HepG2 (cell line): ENCODE measurements around the gene NAPG. TPM values are rescaled to one million over a fixed set of nuclear protein-coding genes. Genes with fewer than 3 reads are reported as not detected.

Experiments
- CBX5 ChIP-seq: sonication (generic); formaldehyde crosslinking; IDR thresholded peaks from 2 replicates; pipeline ENCODE4 v1.4.0; 2020; ENCODE audit warnings: missing genetic modification reagents, borderline replicate concordance
- CCDC6 ChIP-seq: sonication (generic); formaldehyde crosslinking; IDR thresholded peaks from 2 replicates; pipeline ENCODE4 v1.8.1; 2022; ENCODE audit warnings: mild to moderate bottlenecking, missing genetic modification reagents, moderate library complexity
- CSRNP2 ChIP-seq: sonication (generic); formaldehyde crosslinking; conservative IDR thresholded peaks from 2 replicates; pipeline ENCODE4 v1.8.0; 2022; ENCODE audit warnings: low read depth, missing genetic modification reagents
- KMT2A ChIP-seq: sonication (generic); formaldehyde crosslinking; IDR thresholded peaks from 2 replicates; pipeline ENCODE4 v1.4.0; 2020; ENCODE audit warnings: missing genetic modification reagents
- LCORL ChIP-seq, 2 experiments: fragments of 450-650 bp in 1 of 2; sonication (generic) in 1 of 2; formaldehyde crosslinking in 1 of 2; IDR thresholded peaks; 2 replicates each; pipeline versions ENCODE4 v1.5.0 to v1.6.1; 2017 to 2020; ENCODE audit warnings: antibody characterized with exemption in 1 of 2, missing genetic modification reagents in 1 of 2
- MEIS2 ChIP-seq: sonication (generic); formaldehyde crosslinking; IDR thresholded peaks from 2 replicates; pipeline ENCODE4 v1.9.0; 2021; ENCODE audit warnings: mild to moderate bottlenecking, missing genetic modification reagents
- MTF2 ChIP-seq: sonication (generic); formaldehyde crosslinking; IDR thresholded peaks from 2 replicates; pipeline ENCODE4 v1.5.0; 2020; ENCODE audit warnings: missing genetic modification reagents, borderline replicate concordance
- NBN ChIP-seq: fragments of 450-650 bp; conservative IDR thresholded peaks from 2 replicates; pipeline ENCODE4 v1.6.1; 2017
- NCOA5 ChIP-seq: sonication (generic); formaldehyde crosslinking; IDR thresholded peaks from 2 replicates; pipeline ENCODE4 v1.4.0; 2020; ENCODE audit warnings: missing genetic modification reagents
- NR1H2 ChIP-seq: sonication (generic); formaldehyde crosslinking; IDR thresholded peaks from 2 replicates; pipeline ENCODE4 v1.8.1; 2022; ENCODE audit warnings: low read depth, missing genetic modification reagents, borderline replicate concordance
- PREB ChIP-seq: sonication (generic); formaldehyde crosslinking; IDR thresholded peaks from 2 replicates; pipeline ENCODE4 v1.4.0; 2020; ENCODE audit warnings: missing genetic modification reagents
- PRMT3 ChIP-seq: sonication (generic); formaldehyde crosslinking; IDR thresholded peaks from 2 replicates; pipeline ENCODE4 v1.8.1; 2022; ENCODE audit warnings: low read depth, mild to moderate bottlenecking, moderate library complexity, missing genetic modification reagents, borderline replicate concordance
- RBFOX2 ChIP-seq: fragments of 200-400 bp; formaldehyde crosslinking; IDR thresholded peaks from 2 replicates; pipeline ENCODE4 v1.6.1; 2017; ENCODE audit warnings: low read depth, mild to moderate bottlenecking, low read length
- TBX3 ChIP-seq: fragments of 450-650 bp; IDR thresholded peaks from 2 replicates; pipeline ENCODE4 v1.6.1; 2017; ENCODE audit warnings: antibody characterized with exemption, mild to moderate bottlenecking, inconsistent platforms, borderline replicate concordance
- ZBTB46 ChIP-seq: sonication (generic); formaldehyde crosslinking; IDR thresholded peaks from 2 replicates; pipeline ENCODE4 v1.4.0; 2020; ENCODE audit warnings: mild to moderate bottlenecking, missing genetic modification reagents, borderline replicate concordance
- ZFP1 ChIP-seq: IDR thresholded peaks from 2 replicates; pipeline ENCODE4 v1.6.1; 2016
- ZNF235 ChIP-seq: sonication (generic); formaldehyde crosslinking; IDR thresholded peaks from 2 replicates; pipeline ENCODE4 v1.8.1; 2023; ENCODE audit warnings: mild to moderate bottlenecking, missing genetic modification reagents, borderline replicate concordance
- ZNF282 ChIP-seq: fragments of 450-650 bp; IDR thresholded peaks from 2 replicates; pipeline ENCODE4 v1.6.1; 2018; ENCODE audit not compliant: partially characterized antibody
- ZNF329 ChIP-seq: sonication (generic); formaldehyde crosslinking; IDR thresholded peaks from 2 replicates; pipeline ENCODE4 v1.9.0; 2021; ENCODE audit warnings: low read depth, mild to moderate bottlenecking, missing genetic modification reagents
- ZNF558 ChIP-seq: sonication (generic); formaldehyde crosslinking; IDR thresholded peaks from 2 replicates; pipeline ENCODE4 v1.9.0; 2022; ENCODE audit warnings: mild to moderate bottlenecking, missing genetic modification reagents, borderline replicate concordance
- ZNF616 ChIP-seq: sonication (generic); formaldehyde crosslinking; IDR thresholded peaks from 2 replicates; pipeline ENCODE4 v1.5.0; 2020; ENCODE audit warnings: low read depth, mild to moderate bottlenecking, missing genetic modification reagents
- ZNF75D ChIP-seq: sonication (generic); formaldehyde crosslinking; IDR thresholded peaks from 2 replicates; pipeline ENCODE4 v1.8.1; 2023; ENCODE audit warnings: missing genetic modification reagents, mild to moderate bottlenecking, borderline replicate concordance
- ZNF878 ChIP-seq: sonication (generic); formaldehyde crosslinking; IDR thresholded peaks from 2 replicates; pipeline ENCODE4 v1.8.1; 2023; ENCODE audit warnings: mild to moderate bottlenecking, missing genetic modification reagents, moderate library complexity
- ZSCAN20 ChIP-seq: sonication (generic); formaldehyde crosslinking; IDR thresholded peaks from 2 replicates; pipeline ENCODE4 v1.4.0; 2020; ENCODE audit warnings: missing genetic modification reagents, mild to moderate bottlenecking, borderline replicate concordance
- polyA plus RNA-seq, 8 experiments: library from polyadenylated mRNA; depleted of rRNA in 3 of 8; stranded (reverse) in 7 of 8; unstranded in 1 of 8; fragments of >200 nt; fragmentation: Illumina TruSeq in 4 of 8; extraction: Trizol in 4 of 8; gene quantifications; 2 replicates each; pipeline versions ENCODE4 v1.2.1 to v1.2.3, GENCODE V29; 2011 to 2016; ENCODE audit warnings: low read depth in 4 of 8, missing spikeins in 1 of 8, mixed read lengths in 1 of 8; ENCODE audit not compliant: insufficient read depth in 1 of 8
- total RNA-seq, 5 experiments: library from RNA; depleted of rRNA; stranded (reverse); fragments of >200 nt; fragmentation: Illumina TruSeq; extraction: Trizol; gene quantifications; 2 replicates each; pipeline ENCODE4 v1.2.3, GENCODE V29; 2016; ENCODE audit warnings: low read depth in 1 of 5

The NAPG gene
- total and polyA plus RNA-seq, 2 of the 13 experiments (the other 11 are each of a cell fraction or from before 2014, with no cell fraction given), result 19.8 to 34.4 TPM

GRCh38 chr18:10525697-10526560, at the start of gene NAPG (continued):
- TF ChIP-seq ZSCAN20 (CRISPR knock-in tag), result 0 out of 2 replicates have a peak, but pooled peaks have one; percentile 25
- peak; percentile 76 for TF ChIP-seq RBFOX2
- 0 out of 2 replicates have a peak, but pooled peaks have one; percentile 10 for TF ChIP-seq TBX3
- no peak for TF ChIP-seq PRMT3 (CRISPR knock-in tag)
- TF ChIP-seq ZNF235, result no peak
- TF ChIP-seq CCDC6 (CRISPR knock-in tag), result no peak; the same call in 1 of the 2 replicates
- TF ChIP-seq LCORL (IDR thresholded peaks at IDR 0.05), result no peak
- peak; percentile 20 for TF ChIP-seq LCORL (CRISPR knock-in tag; IDR thresholded peaks at IDR 0.05)
- TF ChIP-seq MEIS2 (CRISPR knock-in tag), result peak; percentile 17; the same call in 1 of the 2 replicates
- no peak for TF ChIP-seq NCOA5 (CRISPR knock-in tag)
- TF ChIP-seq ZNF558 (CRISPR knock-in tag), result no peak
- TF ChIP-seq ZNF878 (CRISPR knock-in tag), result no peak
- TF ChIP-seq CBX5 (CRISPR knock-in tag), result peak; percentile 27; the same call in 1 of the 2 replicates
- TF ChIP-seq ZFP1, result no peak
- TF ChIP-seq ZBTB46, result no peak
- no peak for TF ChIP-seq PREB (CRISPR knock-in tag)
- no peak for TF ChIP-seq NBN
- no peak for TF ChIP-seq MTF2 (CRISPR knock-in tag)
- TF ChIP-seq ZNF75D, result no peak
- peak; percentile 78; the same call in 1 of the 2 replicates for TF ChIP-seq KMT2A (CRISPR knock-in tag)
- no peak for TF ChIP-seq ZNF329 (CRISPR knock-in tag)
- TF ChIP-seq NR1H2 (CRISPR knock-in tag), result no peak
- TF ChIP-seq ZNF616 (CRISPR knock-in tag), result no peak
- no peak for TF ChIP-seq ZNF282
- TF ChIP-seq CSRNP2 (CRISPR knock-in tag), result no peak
